ENCODE data around the gene CBX6.

The CBX6 gene

GRCh38 chr22:38832005-38832978, 39.7 kb downstream of the CBX6 start:
- WGBS (ENCODE audit: insufficient coverage) = 96% methylated on average over 24 of the region's 30 CpGs
- no peak overlapping the region for H3K27ac ChIP-seq (ENCODE audit: insufficient read depth in 1 of 2, low read depth in 1 of 2, low read length in 2 of 2, poor library complexity in 1 of 2, severe bottlenecking in 2 of 2)
- H3K9me3 ChIP-seq (ENCODE audit: control extremely low read depth in 1 of 5, control insufficient read depth in 4 of 5, insufficient read depth in 2 of 5, low read depth in 1 of 5, low read length in 4 of 5) = no peaks in the 10 kb centered on the region
- peaks cover 0 to 6% (median 0%) of the 10 kb centered on the region in 5 experiments for H3K27me3 ChIP-seq (replicated peaks in 2 of 5; ENCODE audit: control insufficient read depth in 4 of 5, insufficient read depth in 5 of 5, low read length in 4 of 5)
- CTCF ChIA-PET = no interaction called here
- no peaks in the 10 kb centered on the region for H3K4me1 ChIP-seq (ENCODE audit: control extremely low read depth in 1 of 4, control insufficient read depth in 4 of 4, insufficient read depth in 4 of 4, low read length in 3 of 4)
- no peak overlapping the region for H3K4me3 ChIP-seq (ENCODE audit: control insufficient read depth in 1 of 7, extremely low read depth in 1 of 7, insufficient read depth in 4 of 7, low read depth in 2 of 7, low read length in 6 of 7)
- no peak for DNase-seq
- POLR2A ChIA-PET = no interaction called here
- H3K36me3 ChIP-seq (ENCODE audit: control insufficient read depth in 4 of 4, insufficient read depth in 4 of 4, low read length in 3 of 4) = no peaks in the 10 kb centered on the region

GRCh38 chr22:38831166-38831945, 40.7 kb downstream of the CBX6 start:
- H3K4me3 ChIP-seq (ENCODE audit: control insufficient read depth in 1 of 7, extremely low read depth in 1 of 7, insufficient read depth in 4 of 7, low read depth in 2 of 7, low read length in 6 of 7) = no peak overlapping the region
- DNase-seq = peak in 2 of 3 donors; percentile 28 to 31
- whole genome bisulfite sequencing (ENCODE audit: insufficient coverage) = 96% methylated on average over 13 of the region's 16 CpGs
- CTCF ChIA-PET = no interaction called here
- H3K27me3 ChIP-seq (replicated peaks in 2 of 5; ENCODE audit: control insufficient read depth in 4 of 5, insufficient read depth in 5 of 5, low read length in 4 of 5) = peaks cover 0 to 2% (median 0%) of the 10 kb centered on the region in 5 experiments
- H3K4me1 ChIP-seq (ENCODE audit: control extremely low read depth in 1 of 4, control insufficient read depth in 4 of 4, insufficient read depth in 4 of 4, low read length in 3 of 4) = no peaks in the 10 kb centered on the region
- POLR2A ChIA-PET = no interaction called here
- H3K27ac ChIP-seq (ENCODE audit: insufficient read depth in 1 of 2, low read depth in 1 of 2, low read length in 2 of 2, poor library complexity in 1 of 2, severe bottlenecking in 2 of 2) = no peak overlapping the region
- H3K9me3 ChIP-seq (ENCODE audit: control extremely low read depth in 1 of 5, control insufficient read depth in 4 of 5, insufficient read depth in 2 of 5, low read depth in 1 of 5, low read length in 4 of 5) = no peaks in the 10 kb centered on the region
- no peaks in the 10 kb centered on the region for H3K36me3 ChIP-seq (ENCODE audit: control insufficient read depth in 4 of 4, insufficient read depth in 4 of 4, low read length in 3 of 4)

- DNase-seq = no peak
- ChIA-PET POLR2A (no interaction called here), CTCF (no interaction called here)
- Histone ChIP-seq H3K27me3 (replicated peaks in 2 of 5; ENCODE audit: control insufficient read depth in 4 of 5, insufficient read depth in 5 of 5, low read length in 4 of 5) (peaks cover 0 to 2% (median 0%) of the 10 kb centered on the region in 5 experiments), H3K4me1 (ENCODE audit: control extremely low read depth in 1 of 4, control insufficient read depth in 4 of 4, insufficient read depth in 4 of 4, low read length in 3 of 4) (no peaks in the 10 kb centered on the region), H3K4me3 (ENCODE audit: control insufficient read depth in 1 of 7, extremely low read depth in 1 of 7, insufficient read depth in 4 of 7, low read depth in 2 of 7, low read length in 6 of 7) (no peak overlapping the region), H3K36me3 (ENCODE audit: control insufficient read depth in 4 of 4, insufficient read depth in 4 of 4, low read length in 3 of 4) (no peaks in the 10 kb centered on the region), H3K27ac (ENCODE audit: insufficient read depth in 1 of 2, low read depth in 1 of 2, low read length in 2 of 2, poor library complexity in 1 of 2, severe bottlenecking in 2 of 2) (no peak overlapping the region), H3K9me3 (ENCODE audit: control extremely low read depth in 1 of 5, control insufficient read depth in 4 of 5, insufficient read depth in 2 of 5, low read depth in 1 of 5, low read length in 4 of 5) (no peaks in the 10 kb centered on the region)
- WGBS (ENCODE audit: insufficient coverage) = 96% methylated on average over 5 of the region's 7 CpGs
These were observed 41.2 kb downstream of the CBX6 start for GRCh38 chr22:38830845-38831108.

- H3K4me1 ChIP-seq (ENCODE audit: control extremely low read depth in 1 of 4, control insufficient read depth in 4 of 4, insufficient read depth in 4 of 4, low read length in 3 of 4) = no peaks in the 10 kb centered on the region
- H3K27me3 ChIP-seq (replicated peaks in 2 of 5; ENCODE audit: control insufficient read depth in 4 of 5, insufficient read depth in 5 of 5, low read length in 4 of 5) = peaks cover 0 to 2% (median 0%) of the 10 kb centered on the region in 5 experiments
- no peaks in the 10 kb centered on the region for H3K36me3 ChIP-seq (ENCODE audit: control insufficient read depth in 4 of 4, insufficient read depth in 4 of 4, low read length in 3 of 4)
- no peak overlapping the region for H3K27ac ChIP-seq (ENCODE audit: insufficient read depth in 1 of 2, low read depth in 1 of 2, low read length in 2 of 2, poor library complexity in 1 of 2, severe bottlenecking in 2 of 2)
- ChIA-PET CTCF (no interaction called here), POLR2A (no interaction called here)
- no peaks in the 10 kb centered on the region for H3K9me3 ChIP-seq (ENCODE audit: control extremely low read depth in 1 of 5, control insufficient read depth in 4 of 5, insufficient read depth in 2 of 5, low read depth in 1 of 5, low read length in 4 of 5)
- 90% methylated on average over 13 of the region's 17 CpGs for WGBS (ENCODE audit: insufficient coverage)
- no peak for DNase-seq
- no peak overlapping the region for H3K4me3 ChIP-seq (ENCODE audit: control insufficient read depth in 1 of 7, extremely low read depth in 1 of 7, insufficient read depth in 4 of 7, low read depth in 2 of 7, low read length in 6 of 7)
These were observed 41.8 kb downstream of the CBX6 start for GRCh38 chr22:38830026-38830844.

- no peak for DNase-seq
- Histone ChIP-seq H3K36me3 (ENCODE audit: control insufficient read depth in 4 of 4, insufficient read depth in 4 of 4, low read length in 3 of 4) (no peaks in the 10 kb centered on the region), H3K9me3 (ENCODE audit: control extremely low read depth in 1 of 5, control insufficient read depth in 4 of 5, insufficient read depth in 2 of 5, low read depth in 1 of 5, low read length in 4 of 5) (no peaks in the 10 kb centered on the region), H3K27me3 (replicated peaks in 2 of 5; ENCODE audit: control insufficient read depth in 4 of 5, insufficient read depth in 5 of 5, low read length in 4 of 5) (peaks cover 0 to 2% (median 0%) of the 10 kb centered on the region in 5 experiments), H3K4me1 (ENCODE audit: control extremely low read depth in 1 of 4, control insufficient read depth in 4 of 4, insufficient read depth in 4 of 4, low read length in 3 of 4) (no peaks in the 10 kb centered on the region), H3K27ac (ENCODE audit: insufficient read depth in 1 of 2, low read depth in 1 of 2, low read length in 2 of 2, poor library complexity in 1 of 2, severe bottlenecking in 2 of 2) (no peak overlapping the region), H3K4me3 (ENCODE audit: control insufficient read depth in 1 of 7, extremely low read depth in 1 of 7, insufficient read depth in 4 of 7, low read depth in 2 of 7, low read length in 6 of 7) (no peak overlapping the region)
- ChIA-PET CTCF (interaction anchor here (1.2 to 1.4 kb wide), 2 partner anchors 14 to 24 kb away, joined by 3 to 4 read pairs; no protein-coding TSS in a partner anchor), POLR2A (no interaction called here)
- WGBS (ENCODE audit: insufficient coverage) = 94% methylated on average over 4 of the region's 4 CpGs
These were observed 42.5 kb downstream of the CBX6 start for GRCh38 chr22:38829485-38829884.

- H3K4me3 ChIP-seq (ENCODE audit: control insufficient read depth in 1 of 7, extremely low read depth in 1 of 7, insufficient read depth in 4 of 7, low read depth in 2 of 7, low read length in 6 of 7) = no peak overlapping the region
- 96% methylated on average over 7 of the region's 10 CpGs for WGBS (ENCODE audit: insufficient coverage)
- CTCF ChIA-PET = interaction anchor here (0.8 to 1.7 kb wide), 5 partner anchors 10 to 174 kb away, joined by 3 to 6 read pairs (median 3); no protein-coding TSS in a partner anchor
- POLR2A ChIA-PET = no interaction called here
- H3K36me3 ChIP-seq (ENCODE audit: control insufficient read depth in 4 of 4, insufficient read depth in 4 of 4, low read length in 3 of 4) = no peaks in the 10 kb centered on the region
- H3K9me3 ChIP-seq (ENCODE audit: control extremely low read depth in 1 of 5, control insufficient read depth in 4 of 5, insufficient read depth in 2 of 5, low read depth in 1 of 5, low read length in 4 of 5) = no peaks in the 10 kb centered on the region
- H3K27ac ChIP-seq (ENCODE audit: insufficient read depth in 1 of 2, low read depth in 1 of 2, low read length in 2 of 2, poor library complexity in 1 of 2, severe bottlenecking in 2 of 2) = no peak overlapping the region
- H3K4me1 ChIP-seq (ENCODE audit: control extremely low read depth in 1 of 4, control insufficient read depth in 4 of 4, insufficient read depth in 4 of 4, low read length in 3 of 4) = no peaks in the 10 kb centered on the region
- DNase-seq = no peak
- peaks cover 0 to 2% (median 0%) of the 10 kb centered on the region in 5 experiments for H3K27me3 ChIP-seq (replicated peaks in 2 of 5; ENCODE audit: control insufficient read depth in 4 of 5, insufficient read depth in 5 of 5, low read length in 4 of 5)
These were observed 43.3 kb downstream of the CBX6 start for GRCh38 chr22:38828616-38829205.

All from common myeloid progenitor, CD34-positive (primary cell).